Stimulated activated CD4-positive, alpha-beta T cell treated with anti-CD3 and anti-CD28 coated beads, Interleukin-1b, Interleukin-23, amount 100 ng/mL, for 1 hour (primary cell): ENCODE data around the gene DEPDC5.

Experiments used
- DNase-seq, 2 donors: peaks; one replicate each; pipeline ENCODE4 v3.0.0-alpha.2; 2020; ENCODE audit warnings: low read depth in 2 of 2

DEPDC5 gene

GRCh38 chr22:31895411-31896123 is 141.7 kb downstream of the DEPDC5 start:
- DNase-seq: no peak

- no peak for DNase-seq
Measured at GRCh38 chr22:31896472-31896871, 142.7 kb downstream of the DEPDC5 start.

- no peak for DNase-seq
Measured at GRCh38 chr22:31897842-31898805, 144.3 kb downstream of the DEPDC5 start.

GRCh38 chr22:31898926-31899325 is 145.1 kb downstream of the DEPDC5 start:
- no peak for DNase-seq

GRCh38 chr22:31899669-31900068 is 145.8 kb downstream of the DEPDC5 start:
- no peak for DNase-seq

GRCh38 chr22:31901388-31902137 is 147.7 kb downstream of the DEPDC5 start:
- DNase-seq: no peak

GRCh38 chr22:31904651-31905050 is 150.8 kb downstream of the DEPDC5 start:
- DNase-seq: no peak

GRCh38 chr22:31905356-31905755 is 151.5 kb downstream of the DEPDC5 start:
- no peak for DNase-seq

- no peak for DNase-seq
Measured at GRCh38 chr22:31906086-31906485, 152.3 kb downstream of the DEPDC5 start.

GRCh38 chr22:31906569-31906968 is 152.8 kb downstream of the DEPDC5 start:
- no peak for DNase-seq

GRCh38 chr22:31909977-31910376 is 156.2 kb downstream of the DEPDC5 start:
- no peak for DNase-seq

- DNase-seq: no peak
Measured at GRCh38 chr22:31911565-31912406, 158.0 kb downstream of the DEPDC5 start.

GRCh38 chr22:31912407-31912743 is 158.6 kb downstream of the DEPDC5 start:
- DNase-seq: no peak

- DNase-seq: no peak
Measured at GRCh38 chr22:31915586-31915985, 161.8 kb downstream of the DEPDC5 start.

- no peak for DNase-seq
Measured at GRCh38 chr22:31917227-31917921, 163.6 kb downstream of the DEPDC5 start.

GRCh38 chr22:31919730-31920129 is 165.9 kb downstream of the DEPDC5 start:
- no peak for DNase-seq

GRCh38 chr22:31920306-31920705 is 166.5 kb downstream of the DEPDC5 start:
- no peak for DNase-seq

GRCh38 chr22:31921106-31921505 is 167.3 kb downstream of the DEPDC5 start:
- no peak for DNase-seq

GRCh38 chr22:31922534-31922933 is 168.7 kb downstream of the DEPDC5 start:
- no peak for DNase-seq

- DNase-seq: no peak
Measured at GRCh38 chr22:31923136-31923535, 169.3 kb downstream of the DEPDC5 start.

GRCh38 chr22:31923747-31924146 is 169.9 kb downstream of the DEPDC5 start:
- no peak for DNase-seq
